Kidney epithelial cell (primary cell): Measurements from ENCODE around the gene BCL6B. TPM values are rescaled to one million over a fixed set of nuclear protein-coding genes. Genes with fewer than 3 reads are reported as not detected.

Source experiments
- DNase-seq: peaks from one replicate; pipeline ENCODE4 v3.0.0-alpha.2; 2010; ENCODE audit warnings: low read depth
- H3K27me3 ChIP-seq: 2 replicates; pipeline ENCODE4 v1.6.0; 2011; ENCODE audit warnings: low read length; ENCODE audit not compliant: control insufficient read depth, insufficient read depth
- H3K36me3 ChIP-seq: 2 replicates; pipeline ENCODE4 v1.5.1; 2011; ENCODE audit warnings: low read length; ENCODE audit not compliant: control insufficient read depth, insufficient read depth
- H3K4me3 ChIP-seq: 2 replicates; pipeline ENCODE4 v1.5.1; 2011; ENCODE audit warnings: low read depth, mild to moderate bottlenecking, control low read depth, low read length
- total RNA-seq: library from RNA; depleted of rRNA; stranded (reverse); fragments of >200 nt; gene quantifications from 2 replicates; pipeline ENCODE4 v1.2.3, GENCODE V29; 2015
- TF ChIP-seq, protein P1 (sequence below): IDR thresholded peaks from 2 replicates; pipeline ENCODE4 v1.5.1; 2011; ENCODE audit warnings: mild to moderate bottlenecking, moderate library complexity, low read length, control low read depth, inconsistent platforms; ENCODE audit not compliant: insufficient read depth, poor library complexity, severe bottlenecking

BCL6B gene
- total RNA-seq, 1 donor from 2014 or later: 0.08 TPM

DNA sequence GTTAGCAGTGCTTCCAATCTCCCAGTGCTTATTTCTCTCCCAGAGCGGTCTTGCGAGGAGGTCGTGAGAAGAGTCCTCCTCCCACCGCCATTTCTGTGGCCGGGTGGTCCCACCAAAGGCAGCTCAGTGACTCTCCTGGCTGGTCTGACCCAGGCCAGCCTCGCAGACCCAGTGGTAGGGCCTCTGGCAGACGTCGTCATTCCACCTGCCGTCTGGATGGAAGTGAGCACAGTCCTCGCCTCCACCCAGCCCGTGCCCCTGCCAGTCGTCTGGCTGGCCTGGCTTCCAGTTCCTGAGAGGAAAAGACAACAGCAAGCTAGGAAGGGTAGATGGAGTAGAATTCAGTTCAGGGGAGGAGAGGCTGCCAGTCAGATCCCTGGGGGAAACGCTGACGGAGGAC, 52.1 kb downstream of the BCL6B start:
- no peak for DNase-seq
- H3K36me3 ChIP-seq: no peaks in the 10 kb centered on the region
- TF ChIP-seq, protein P1, sequence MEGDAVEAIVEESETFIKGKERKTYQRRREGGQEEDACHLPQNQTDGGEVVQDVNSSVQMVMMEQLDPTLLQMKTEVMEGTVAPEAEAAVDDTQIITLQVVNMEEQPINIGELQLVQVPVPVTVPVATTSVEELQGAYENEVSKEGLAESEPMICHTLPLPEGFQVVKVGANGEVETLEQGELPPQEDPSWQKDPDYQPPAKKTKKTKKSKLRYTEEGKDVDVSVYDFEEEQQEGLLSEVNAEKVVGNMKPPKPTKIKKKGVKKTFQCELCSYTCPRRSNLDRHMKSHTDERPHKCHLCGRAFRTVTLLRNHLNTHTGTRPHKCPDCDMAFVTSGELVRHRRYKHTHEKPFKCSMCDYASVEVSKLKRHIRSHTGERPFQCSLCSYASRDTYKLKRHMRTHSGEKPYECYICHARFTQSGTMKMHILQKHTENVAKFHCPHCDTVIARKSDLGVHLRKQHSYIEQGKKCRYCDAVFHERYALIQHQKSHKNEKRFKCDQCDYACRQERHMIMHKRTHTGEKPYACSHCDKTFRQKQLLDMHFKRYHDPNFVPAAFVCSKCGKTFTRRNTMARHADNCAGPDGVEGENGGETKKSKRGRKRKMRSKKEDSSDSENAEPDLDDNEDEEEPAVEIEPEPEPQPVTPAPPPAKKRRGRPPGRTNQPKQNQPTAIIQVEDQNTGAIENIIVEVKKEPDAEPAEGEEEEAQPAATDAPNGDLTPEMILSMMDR: no peak
- H3K4me3 ChIP-seq: no peak overlapping the region
- H3K27me3 ChIP-seq: peaks cover 5% of the 10 kb centered on the region

DNA sequence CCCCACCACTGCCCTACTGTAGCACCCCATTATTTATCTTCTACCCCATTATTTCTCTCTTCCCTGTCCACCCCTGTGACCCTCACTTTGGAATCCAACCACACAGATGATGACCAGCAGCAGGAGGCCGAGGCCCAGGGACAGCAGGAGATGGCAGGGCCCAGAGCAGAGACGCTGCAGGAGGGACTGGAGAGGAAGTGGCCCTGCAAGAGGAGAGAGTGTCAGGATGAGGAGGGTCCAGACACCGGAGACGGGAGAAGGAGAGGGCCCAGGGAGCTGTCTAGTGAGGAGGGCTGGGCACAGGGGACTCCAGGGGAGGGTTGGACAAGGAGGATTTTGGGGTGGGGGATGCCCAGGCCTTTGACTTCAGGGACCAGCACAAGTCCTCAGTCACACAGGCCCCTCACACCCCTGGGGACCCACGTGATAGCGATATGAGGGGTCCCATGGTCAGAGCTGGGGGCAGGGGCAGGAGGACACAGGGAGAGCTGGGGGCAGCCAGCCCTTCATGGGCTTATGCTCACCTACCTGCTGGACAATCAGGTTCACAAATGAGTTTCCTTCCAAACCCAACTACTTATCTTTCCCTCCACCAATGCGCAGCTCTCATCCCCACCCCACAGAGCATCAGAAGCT, 55.2 kb downstream of the BCL6B start:
- Histone ChIP-seq H3K36me3 (no peaks in the 10 kb centered on the region), H3K4me3 (no peak overlapping the region), H3K27me3 (peaks cover 5% of the 10 kb centered on the region)
- TF ChIP-seq, protein P1: no peak
- DNase-seq: no peak

DNA sequence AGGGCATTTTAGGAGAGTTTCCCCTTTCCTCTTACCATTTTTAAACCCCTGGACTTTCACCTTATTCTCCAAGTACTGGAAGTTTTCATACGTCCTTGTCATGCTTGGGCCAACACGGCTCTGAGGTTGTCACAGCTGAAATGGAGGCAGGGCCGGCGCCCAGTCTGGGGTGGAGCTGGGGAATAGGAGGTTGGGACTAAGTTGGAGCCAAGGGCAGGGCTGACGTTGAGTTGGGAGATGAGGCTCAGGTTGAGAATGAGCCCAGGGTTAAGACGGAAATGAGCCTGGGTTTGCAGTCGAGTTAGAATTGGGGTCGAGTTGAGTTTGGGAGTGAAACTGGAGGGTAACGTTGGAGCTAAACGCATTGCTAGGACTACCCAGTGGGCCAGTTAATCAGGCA, 55.9 kb downstream of the BCL6B start:
- TF ChIP-seq, protein P1: no peak
- no peaks in the 10 kb centered on the region for H3K36me3 ChIP-seq
- no peak overlapping the region for H3K4me3 ChIP-seq
- DNase-seq: no peak
- peaks cover 5% of the 10 kb centered on the region for H3K27me3 ChIP-seq

Other genes with a start within 250 kb of the BCL6B start
- gene FBXO39, start 246.8 kb upstream of the BCL6B start, total RNA-seq: 0.14 TPM in 1 of 2 replicates, not detected in the other
- gene TEKT1, start 191.3 kb upstream of the BCL6B start, total RNA-seq: not detected in 2 replicates
- 1.4 and 1.7 TPM in 2 replicates for gene ALOX12, start 27.0 kb upstream of the BCL6B start, total RNA-seq
- gene RNASEK, start 10.4 kb upstream of the BCL6B start, total RNA-seq: 375 and 389 TPM in 2 replicates
- gene SLC16A13, start 13.0 kb downstream of the BCL6B start, total RNA-seq: 3.4 and 6.0 TPM in 2 replicates
- not detected in 2 replicates for gene SLC16A11, start 21.0 kb downstream of the BCL6B start, total RNA-seq
- not detected in 2 replicates for gene CLEC10A, start 57.2 kb downstream of the BCL6B start, total RNA-seq
- not detected in 2 replicates for gene ASGR2, start 91.8 kb downstream of the BCL6B start, total RNA-seq
- gene ASGR1, start 156.3 kb downstream of the BCL6B start, total RNA-seq: 6.9 and 9.0 TPM in 2 replicates
- 6.1 and 12.9 TPM in 2 replicates for gene DLG4, start 196.8 kb downstream of the BCL6B start, total RNA-seq
- 219 and 344 TPM in 2 replicates for gene ACADVL, start 196.9 kb downstream of the BCL6B start, total RNA-seq
- gene DVL2, start 211.5 kb downstream of the BCL6B start, total RNA-seq: 57.1 and 69.8 TPM in 2 replicates
- gene PHF23, start 216.4 kb downstream of the BCL6B start, total RNA-seq: 41.3 and 53.3 TPM in 2 replicates
- gene GABARAP, start 219.4 kb downstream of the BCL6B start, total RNA-seq: 277 and 595 TPM in 2 replicates
- gene CTDNEP1, start 228.7 kb downstream of the BCL6B start, total RNA-seq: 96.0 and 97.1 TPM in 2 replicates
- gene ELP5, start 229.2 kb downstream of the BCL6B start, total RNA-seq: 20.8 and 29.0 TPM in 2 replicates
- gene CLDN7, start 239.4 kb downstream of the BCL6B start, total RNA-seq: 248 and 250 TPM in 2 replicates